Adrenal gland (tissue), 12 donors: ENCODE data around the gene GK. TPM values are rescaled to one million over a fixed set of nuclear protein-coding genes. Genes with fewer than 3 reads are reported as not detected.

Experiments used
- DNase-seq, 7 donors: peaks; one replicate each; pipeline ENCODE4 v3.0.0-alpha.2; 2019 to 2020
- H3K27ac ChIP-seq, 5 donors: fragments of 200-600 bp; sonication (generic) in 4 of 5; 1 replicate in 3 of 5; 2 replicates in 2 of 5; pipeline versions ENCODE4 v1.5.1 to v1.8.0; 2016 to 2020; ENCODE audit warnings: mild to moderate bottlenecking in 1 of 5
- H3K27me3 ChIP-seq: fragments of 200-600 bp; 2 replicates; pipeline ENCODE4 v1.8.0; 2021
- H3K36me3 ChIP-seq, 2 donors: fragments of 200-600 bp; replicated peaks in 1 of 2; 1 replicate in 1 of 2; 2 replicates in 1 of 2; pipeline versions ENCODE4 v1.5.1 to v1.8.0; 2018 to 2022
- H3K4me1 ChIP-seq, 2 donors: fragments of 200-600 bp; replicated peaks in 1 of 2; 1 replicate in 1 of 2; 2 replicates in 1 of 2; pipeline versions ENCODE4 v1.5.1 to v1.8.0; 2018 to 2021
- H3K4me3 ChIP-seq, 4 donors: fragments of 200-600 bp; sonication (generic) in 3 of 4; one replicate each; pipeline ENCODE4 v1.5.1; 2016 to 2018
- H3K9me3 ChIP-seq, 3 donors: fragments of 200-600 bp; sonication (generic) in 1 of 3; replicated peaks in 1 of 3; 1 replicate in 2 of 3; 2 replicates in 1 of 3; pipeline versions ENCODE4 v1.5.1 to v1.8.0; 2016 to 2021
- CTCF ChIP-seq, 6 experiments: fragments of 450-650 bp in 4 of 6; fragments of 200-600 bp in 2 of 6; sonication (generic) in 1 of 6; IDR thresholded peaks; 1 replicate in 5 of 6; 2 replicates in 1 of 6; pipeline versions ENCODE4 v1.5.1 to v1.8.0; 2016 to 2021; ENCODE audit warnings: antibody characterized with exemption in 6 of 6, mild to moderate bottlenecking in 2 of 6, moderate library complexity in 1 of 6
- POLR2A ChIP-seq, 2 donors: fragments of 450-650 bp; IDR thresholded peaks; one replicate each; pipeline ENCODE4 v1.6.1; 2017; ENCODE audit warnings: antibody characterized with exemption in 2 of 2, mild to moderate bottlenecking in 2 of 2, moderate library complexity in 1 of 2
- WGBS, 4 donors: extraction: QIAGEN DNeasy Blood & Tissue Kit in 2 of 4; methylation state at CpG; one replicate each; pipeline versions ENCODE4 v1.1.5 to v1.1.7; 2013 to 2017; 5-methylcytosine and 5-hydroxymethylcytosine counted together
- intact Hi-C, 2 donors: fragments of 100-400 bp; cut with DNase I; formaldehyde crosslinking; loops; one replicate each; pipeline versions ENCODE4 v1.14.1 to v1.15.0; 2022 to 2023
- polyA plus RNA-seq, 3 donors: library from polyadenylated mRNA; stranded (reverse); fragments of 200-250 nt in 2 of 3; fragments of 350-450 nt in 1 of 3; fragmentation: Illumina TruSeq in 1 of 3; extraction: RNeasy Lipid Tissue Mini Kit (QIAGEN cat#74804) in 1 of 3; gene quantifications; one replicate each; pipeline ENCODE4 v1.2.3, GENCODE V29; 2013 to 2014
- total RNA-seq, 9 donors: library from RNA; depleted of rRNA in 4 of 9; stranded (reverse); fragments of >200 nt in 4 of 9; fragments of 120-200 nt in 1 of 9; fragmentation: NEBNext Ultra II Directional in 1 of 9; extraction: Animal tissue kit (Norgen Biotek cat#: 25700) in 1 of 9; gene quantifications; one replicate each; pipeline versions ENCODE4 v1.1.0 to v1.2.4, GENCODE V29; 2013 to 2023
- donor health status: healthy with polysubstance abuse.
- donor health status: Bipolar disorder and iron deficiency.
- donor health status: DM: yes; HTN: yes; CAD: no.
- donor health status: DM: no; HTN: no; CAD: no.
- donor health status: DM: no; HTN: no; CAD: no.
- donor health status: DM: yes; HTN: yes; CAD: no.

The GK gene
- total and polyA plus RNA-seq, 12 donors: 6.1 to 169 (median 10.1) TPM

GRCh38 chrX:30733852-30734660, 80.8 kb downstream of the GK start:
- no peaks in the 10 kb centered on the region for H3K36me3 ChIP-seq
- DNase-seq: no peak
- H3K4me3 ChIP-seq: no peak overlapping the region
- TF ChIP-seq POLR2A (IDR thresholded peaks at IDR 0.05) (no peak), CTCF (IDR thresholded peaks at IDR 0.05) (no peak)
- WGBS, 4 donors: 64 to 68% (median 67%) methylated on average over 17 of the region's 17 CpGs
- no peaks in the 10 kb centered on the region for H3K27me3 ChIP-seq
- no peaks in the 10 kb centered on the region for H3K4me1 ChIP-seq
- intact Hi-C loops: no loop called here
- H3K27ac ChIP-seq: no peak overlapping the region
- no peaks in the 10 kb centered on the region for H3K9me3 ChIP-seq

GRCh38 chrX:30734782-30735181, 81.6 kb downstream of the GK start:
- Histone ChIP-seq H3K9me3 (no peaks in the 10 kb centered on the region), H3K27ac (no peak overlapping the region), H3K36me3 (no peaks in the 10 kb centered on the region), H3K4me3 (no peak overlapping the region), H3K27me3 (no peaks in the 10 kb centered on the region), H3K4me1 (no peaks in the 10 kb centered on the region)
- TF ChIP-seq CTCF (IDR thresholded peaks at IDR 0.05) (no peak), POLR2A (IDR thresholded peaks at IDR 0.05) (no peak)
- intact Hi-C loops: no loop called here
- no peak for DNase-seq
- 69 to 78% (median 78%) methylated on average over 3 of the region's 3 CpGs for WGBS, 4 donors

GRCh38 chrX:30735839-30736238, 82.6 kb downstream of the GK start:
- Histone ChIP-seq H3K4me1 (no peaks in the 10 kb centered on the region), H3K27me3 (no peaks in the 10 kb centered on the region), H3K36me3 (no peaks in the 10 kb centered on the region), H3K27ac (no peak overlapping the region), H3K4me3 (no peak overlapping the region), H3K9me3 (no peaks in the 10 kb centered on the region)
- intact Hi-C loops: no loop called here
- DNase-seq: peak; percentile 44 to 81 (median 63)
- 12 to 20% (median 16%) methylated on average over 6 of the region's 6 CpGs for WGBS, 4 donors
- peak; percentile 40 to 69 (median 55) for TF ChIP-seq CTCF (IDR thresholded peaks at IDR 0.05)
- no peak for TF ChIP-seq POLR2A (IDR thresholded peaks at IDR 0.05)

DNA sequence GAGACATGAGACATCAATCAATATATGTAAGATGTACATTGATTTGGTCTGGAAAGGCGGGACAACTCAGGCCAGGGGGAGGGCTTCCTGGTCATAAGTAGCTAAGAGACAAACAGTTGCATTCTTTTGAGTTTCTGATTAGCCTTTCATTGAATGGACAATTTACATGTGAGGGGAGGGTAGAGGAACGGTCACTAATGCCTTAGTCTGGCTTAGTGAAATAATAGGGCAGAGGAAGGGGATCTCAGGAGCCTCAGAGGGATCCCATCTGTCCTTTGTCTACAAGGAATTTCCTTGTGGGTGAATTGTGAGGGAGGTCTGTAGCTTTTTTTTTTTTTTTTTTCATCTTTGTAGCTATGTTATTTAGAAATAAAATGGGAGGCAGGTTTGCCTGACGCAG, 88.3 kb downstream of the GK start:
- intact Hi-C loops: no loop called here
- H3K4me1 ChIP-seq: no peaks in the 10 kb centered on the region
- H3K27ac ChIP-seq: no peak overlapping the region
- H3K36me3 ChIP-seq: no peaks in the 10 kb centered on the region
- WGBS, 4 donors: 51 to 62% (median 59%) methylated on average over 3 of the region's 3 CpGs
- no peak for TF ChIP-seq POLR2A (IDR thresholded peaks at IDR 0.05)
- no peak for TF ChIP-seq CTCF (IDR thresholded peaks at IDR 0.05)
- H3K27me3 ChIP-seq: peaks cover 8% of the 10 kb centered on the region
- H3K9me3 ChIP-seq: no peaks in the 10 kb centered on the region
- H3K4me3 ChIP-seq: no peak overlapping the region
- no peak for DNase-seq
